Measurements from ENCODE around the gene TFPI2.

DNA sequence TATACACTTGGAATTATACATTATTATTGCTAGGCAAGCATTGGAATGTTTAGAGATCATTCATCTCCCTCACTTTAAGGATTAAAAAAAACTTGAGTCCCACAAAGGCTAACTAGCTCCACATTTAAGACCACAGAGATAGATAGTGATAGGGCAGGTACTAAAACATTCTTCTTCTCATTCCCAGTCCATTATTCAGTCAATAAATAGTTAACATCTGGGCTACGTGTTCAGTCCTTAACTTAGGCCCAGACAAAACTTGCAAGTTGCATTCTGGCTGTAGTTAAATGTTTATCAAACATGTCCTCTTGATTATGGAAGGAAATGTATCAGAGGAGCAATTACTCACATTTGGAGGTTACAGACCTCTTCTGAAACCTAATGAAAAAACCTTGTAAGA, 33.4 kb upstream of the TFPI2 start:
- TF ChIP-seq HDGF (IDR thresholded peaks at IDR 0.05; ENCODE audit: borderline replicate concordance) (no peak), BHLHE40 (IDR thresholded peaks at IDR 0.05; ENCODE audit: borderline replicate concordance) (no peak), FOXM1 (IDR thresholded peaks at IDR 0.05; ENCODE audit: borderline replicate concordance) (no peak), SP1 (IDR thresholded peaks at IDR 0.05) (no peak), FOXK2 (IDR thresholded peaks at IDR 0.05) (no peak), FOXA1 (IDR thresholded peaks at IDR 0.05) (no peak)
- TF ChIP-seq, protein P1, sequence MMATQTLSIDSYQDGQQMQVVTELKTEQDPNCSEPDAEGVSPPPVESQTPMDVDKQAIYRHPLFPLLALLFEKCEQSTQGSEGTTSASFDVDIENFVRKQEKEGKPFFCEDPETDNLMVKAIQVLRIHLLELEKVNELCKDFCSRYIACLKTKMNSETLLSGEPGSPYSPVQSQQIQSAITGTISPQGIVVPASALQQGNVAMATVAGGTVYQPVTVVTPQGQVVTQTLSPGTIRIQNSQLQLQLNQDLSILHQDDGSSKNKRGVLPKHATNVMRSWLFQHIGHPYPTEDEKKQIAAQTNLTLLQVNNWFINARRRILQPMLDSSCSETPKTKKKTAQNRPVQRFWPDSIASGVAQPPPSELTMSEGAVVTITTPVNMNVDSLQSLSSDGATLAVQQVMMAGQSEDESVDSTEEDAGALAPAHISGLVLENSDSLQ (IDR thresholded peaks at IDR 0.05): no peak

Measured in HEK293T (cell line).